GM12878 (cell line): Measurements from ENCODE around the gene IDH3G. TPM values are rescaled to one million over a fixed set of nuclear protein-coding genes. Genes with fewer than 3 reads are reported as not detected.

ENCODE experiments used
- ATAC-seq: fragments of 200-7000 bp; cut with Tn5 transposase; 3 replicates; pipeline ENCODE4 v1.9.1; 2020; ENCODE audit warnings: mild to moderate bottlenecking, moderate library complexity
- BruUV-seq: library from RNA; stranded (reverse); fragments of 400-500 nt; replicated peaks from 2 replicates; lab custom pipeline; 2021; lab: Mats Ljungman, UMichigan
- CTCF ChIA-PET: fragments of 300-600 bp; sonication (Branson Sonifier 250); formaldehyde crosslinking; extraction: SDS; loops from one replicate; lab custom pipeline; 2021; ENCODE audit warnings: inconsistent platforms; lab: Yijun Ruan, JAX
- POLR2A ChIA-PET: fragments of 350-600 bp; formaldehyde crosslinking; extraction: SDS; loops from one replicate; lab custom pipeline; 2021; ENCODE audit warnings: inconsistent platforms; lab: Charles Lee
- RAD21 ChIA-PET: fragments of 300-600 bp; sonication (Branson Sonifier 250); formaldehyde crosslinking; loops from one replicate; lab custom pipeline; 2023; ENCODE audit warnings: antibody characterized with exemption; ENCODE audit not compliant: unreplicated experiment; lab: Charles Lee
- SMC1A ChIA-PET: fragments of 300-600 bp; sonication (Branson Sonifier 250); formaldehyde crosslinking; loops from one replicate; lab custom pipeline; 2023; ENCODE audit not compliant: unreplicated experiment, uncharacterized antibody; lab: Charles Lee
- DNase-seq: peaks from one replicate; pipeline ENCODE4 v3.0.0-alpha.2; 2011; ENCODE audit warnings: low read depth, low spot score
- FAIRE-seq: peaks from 3 replicates; lab custom pipeline; 2011; peaks lifted over from hg19 to GRCh38; lab: Jason Lieb, UNC
- H2AFZ ChIP-seq: 2 replicates; pipeline ENCODE4 v1.6.0; 2011; ENCODE audit warnings: low read depth, low read length, control low read depth; ENCODE audit not compliant: control insufficient read depth
- H3K27ac ChIP-seq: 2 replicates; pipeline ENCODE4 v1.5.1; 2011; ENCODE audit warnings: control low read depth; ENCODE audit not compliant: control insufficient read depth, insufficient read depth
- H3K27me3 ChIP-seq, 2 experiments: replicated peaks in 1 of 2; 2 replicates each; pipeline versions ENCODE4 v1.6.0 to v1.6.1; 2011; ENCODE audit warnings: low read length in 1 of 2; ENCODE audit not compliant: control insufficient read depth in 2 of 2, insufficient read depth in 2 of 2
- H3K36me3 ChIP-seq, 2 experiments: 2 replicates each; pipeline ENCODE4 v1.5.1; 2011; ENCODE audit warnings: low read length in 1 of 2; ENCODE audit not compliant: control insufficient read depth in 2 of 2, insufficient read depth in 2 of 2
- H3K4me1 ChIP-seq: 2 replicates; pipeline ENCODE4 v1.6.1; 2011; ENCODE audit warnings: mild to moderate bottlenecking, low read length, moderate library complexity, mixed read lengths; ENCODE audit not compliant: control insufficient read depth, insufficient read depth
- H3K4me2 ChIP-seq: 2 replicates; pipeline ENCODE4 v1.6.0; 2011; ENCODE audit warnings: control low read depth; ENCODE audit not compliant: control insufficient read depth, insufficient read depth
- H3K4me3 ChIP-seq: fragments of 200-600 bp; sonication (generic); 2 replicates; pipeline ENCODE4 v1.5.1; 2016
- H3K79me2 ChIP-seq: 2 replicates; pipeline ENCODE4 v1.6.0; 2011; ENCODE audit warnings: low read length; ENCODE audit not compliant: control insufficient read depth, insufficient read depth
- H3K9ac ChIP-seq: 2 replicates; pipeline ENCODE4 v1.8.0; 2011; ENCODE audit warnings: low read length, control low read depth, mixed read lengths; ENCODE audit not compliant: control insufficient read depth, insufficient read depth
- H3K9me3 ChIP-seq: replicated peaks from 3 replicates; pipeline ENCODE4 v1.5.1; 2011; ENCODE audit warnings: mild to moderate bottlenecking, low read length; ENCODE audit not compliant: control insufficient read depth, insufficient read depth
- H4K20me1 ChIP-seq: 2 replicates; pipeline ENCODE4 v1.6.0; 2011; ENCODE audit not compliant: control insufficient read depth, insufficient read depth
- E2F8 ChIP-seq: fragments of 450-650 bp; IDR thresholded peaks from 2 replicates; pipeline ENCODE4 v1.6.1; 2018; ENCODE audit warnings: mild to moderate bottlenecking, low read depth, moderate library complexity; ENCODE audit not compliant: partially characterized antibody
- ESRRA ChIP-seq: IDR thresholded peaks from 2 replicates; pipeline ENCODE4 v1.6.1; 2012; ENCODE audit warnings: mild to moderate bottlenecking, low read length, improper control_type of control experiment
- GABPA ChIP-seq: IDR thresholded peaks from 2 replicates; pipeline ENCODE4 v1.6.1; 2014; ENCODE audit warnings: antibody characterized with exemption, low read depth, mild to moderate bottlenecking, inconsistent platforms
- KAT2A ChIP-seq: conservative IDR thresholded peaks from 2 replicates; pipeline ENCODE4 v1.6.1; 2011; ENCODE audit warnings: low read depth, low read length; ENCODE audit not compliant: control insufficient read depth
- MEF2B ChIP-seq: fragments of 450-650 bp; IDR thresholded peaks from 2 replicates; pipeline ENCODE4 v1.6.1; 2018; ENCODE audit warnings: mild to moderate bottlenecking, moderate library complexity; ENCODE audit not compliant: partially characterized antibody, poor library complexity, severe bottlenecking
- NFIC ChIP-seq: IDR thresholded peaks from 2 replicates; pipeline ENCODE4 v1.6.1; 2012; ENCODE audit warnings: low read depth, mild to moderate bottlenecking, inconsistent platforms, low read length, moderate library complexity
- SREBF1 ChIP-seq: IDR thresholded peaks from 2 replicates; pipeline ENCODE4 v1.6.1; 2012; ENCODE audit warnings: mild to moderate bottlenecking, low read length
- SREBF2 ChIP-seq: IDR thresholded peaks from 2 replicates; pipeline ENCODE4 v1.6.1; 2012; ENCODE audit warnings: mild to moderate bottlenecking, low read length
- TCF3 ChIP-seq: IDR thresholded peaks from 2 replicates; pipeline ENCODE4 v1.6.1; 2012; ENCODE audit warnings: low read depth, mild to moderate bottlenecking, low read length, borderline replicate concordance; ENCODE audit not compliant: insufficient read depth
- ZNF274 ChIP-seq: IDR thresholded peaks from one replicate; pipeline ENCODE4 v1.8.0; 2011; ENCODE audit not compliant: insufficient read length, insufficient read depth
- ZNF687 ChIP-seq: fragments of 450-650 bp; IDR thresholded peaks from 2 replicates; pipeline ENCODE4 v1.6.1; 2017; ENCODE audit warnings: mild to moderate bottlenecking, moderate library complexity
- ZSCAN29 ChIP-seq: fragments of 450-650 bp; IDR thresholded peaks from 2 replicates; pipeline ENCODE4 v1.6.1; 2017; ENCODE audit warnings: mild to moderate bottlenecking, moderate library complexity
- WGBS: methylation state at CpG from one replicate; pipeline ENCODE4 v1.1.6; 2016; ENCODE audit warnings: low lambda C conversion rate; ENCODE audit not compliant: insufficient replicate concordance, insufficient coverage; ENCODE audit errors: missing lambda C conversion rate; 5-methylcytosine and 5-hydroxymethylcytosine counted together
- in situ Hi-C: fragments of 300-500 bp; cut with MboI; formaldehyde crosslinking; loops from 9 replicates; pipeline ENCODE4 v1.14.3; 2018; ENCODE audit warnings: mixed read lengths
- intact Hi-C: fragments of 100-400 bp; cut with micrococcal nuclease; formaldehyde crosslinking; loops from one replicate; pipeline ENCODE4 v1.14.2; 2022; ENCODE audit not compliant: unreplicated experiment
- polyA plus RNA-seq, 11 experiments: library from polyadenylated mRNA; depleted of rRNA in 4 of 11; unstranded in 6 of 11; stranded (reverse) in 5 of 11; fragments of >200 nt; fragmentation: Nextera tagmentation in 4 of 11; fragmentation: Illumina TruSeq in 1 of 11; extraction: Ambion mirVana in 4 of 11; extraction: Trizol in 1 of 11; gene quantifications; 1 replicate in 1 of 11; 2 replicates in 10 of 11; pipeline versions ENCODE4 v1.2.1 to v1.2.3, GENCODE V29; 2011 to 2016; ENCODE audit warnings: inconsistent platforms in 2 of 11, missing spikeins in 2 of 11, low read depth in 1 of 11
- total RNA-seq, 4 experiments: library from RNA; depleted of rRNA in 3 of 4; stranded (reverse); fragments of >200 nt in 3 of 4; fragmentation: Illumina TruSeq in 1 of 4; extraction: Trizol in 1 of 4; gene quantifications; 2 replicates each; pipeline versions ENCODE4 v1.2.1 to v1.2.3, GENCODE V29; 2013 to 2021
- TF ChIP-seq, protein P1 (sequence below): IDR thresholded peaks from 2 replicates; pipeline ENCODE4 v1.6.1; 2012; ENCODE audit warnings: low read length, inconsistent platforms

IDH3G gene
- total and polyA plus RNA-seq, 10 of the 15 experiments (the other 5 are each of a cell fraction or from before 2014, with no cell fraction given), result 26.3 to 102 (median 66.6) TPM

GRCh38 chrX:153804100-153804595 lies 10.0 kb upstream of the IDH3G start (continued):
- TF ChIP-seq ZNF687, result no peak
- TF ChIP-seq ZNF274, result no peak
- TF ChIP-seq MEF2B, result no peak

DNA sequence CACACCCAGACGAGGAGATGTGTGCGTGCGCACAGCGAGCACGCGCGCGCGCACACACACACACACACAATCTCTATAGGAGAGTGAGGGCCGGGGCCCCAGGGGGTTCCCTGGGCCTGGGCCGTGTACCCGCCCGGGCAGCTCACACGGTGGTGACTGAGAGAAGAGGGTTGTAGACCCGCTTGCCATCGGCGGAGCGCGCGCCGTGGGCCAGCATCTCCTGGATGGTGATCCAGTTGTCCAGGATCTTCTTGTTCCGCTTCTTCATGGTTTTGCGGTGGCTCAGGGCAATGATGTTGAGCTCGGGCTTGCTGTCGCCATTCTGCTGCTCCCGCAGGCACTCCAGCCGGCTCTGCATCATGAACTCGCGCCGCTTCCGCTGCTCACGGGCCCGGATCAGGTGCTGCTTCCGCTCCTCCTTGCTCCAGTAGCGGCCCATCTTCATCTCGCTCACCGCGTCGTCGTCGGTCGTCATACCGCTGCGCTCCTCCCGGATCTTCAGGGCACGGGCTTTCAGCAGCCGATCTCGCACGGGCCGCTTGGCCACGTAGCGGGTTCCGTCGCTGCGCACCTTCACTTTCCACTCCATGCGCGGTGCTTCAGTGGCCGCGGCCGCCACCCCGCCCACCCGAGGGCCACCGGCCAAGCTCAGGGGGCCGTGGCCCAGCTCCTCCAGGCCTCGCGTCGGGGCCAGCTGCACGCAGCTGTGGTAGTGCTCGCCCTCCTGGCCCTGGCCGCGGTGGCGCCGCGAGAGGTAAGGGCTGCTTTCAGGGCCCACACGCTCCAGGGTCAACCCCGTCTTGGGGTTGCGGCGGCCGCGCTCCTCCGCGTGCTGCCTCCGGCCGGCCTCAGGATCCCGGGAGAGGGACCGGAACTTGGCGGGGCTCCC lies 9.3 kb upstream of the IDH3G start:
- SMC1A ChIA-PET, result no interaction called here
- no peaks in the 10 kb centered on the region; the same call in 2 of the 3 replicates for H3K9me3 ChIP-seq
- H4K20me1 ChIP-seq, result no peaks in the 10 kb centered on the region
- H2AFZ ChIP-seq, result no peak overlapping the region
- no peak for DNase-seq
- no peak overlapping the region for H3K4me3 ChIP-seq
- no peak for ATAC-seq
- no peaks in the 10 kb centered on the region for H3K4me1 ChIP-seq
- RAD21 ChIA-PET, result no interaction called here
- BruUV-seq, result no TSS peak
- in situ Hi-C loops, result loop anchor here (25.0 kb wide), 1 partner anchor 616 kb away; the partner anchor contains the start of gene MAGEA1
- H3K27me3 ChIP-seq, result no peaks in the 10 kb centered on the region; a peak in 1 of 4 replicates
- no peak for TF ChIP-seq KAT2A
- TF ChIP-seq TCF3, result no peak
- TF ChIP-seq, protein P1, sequence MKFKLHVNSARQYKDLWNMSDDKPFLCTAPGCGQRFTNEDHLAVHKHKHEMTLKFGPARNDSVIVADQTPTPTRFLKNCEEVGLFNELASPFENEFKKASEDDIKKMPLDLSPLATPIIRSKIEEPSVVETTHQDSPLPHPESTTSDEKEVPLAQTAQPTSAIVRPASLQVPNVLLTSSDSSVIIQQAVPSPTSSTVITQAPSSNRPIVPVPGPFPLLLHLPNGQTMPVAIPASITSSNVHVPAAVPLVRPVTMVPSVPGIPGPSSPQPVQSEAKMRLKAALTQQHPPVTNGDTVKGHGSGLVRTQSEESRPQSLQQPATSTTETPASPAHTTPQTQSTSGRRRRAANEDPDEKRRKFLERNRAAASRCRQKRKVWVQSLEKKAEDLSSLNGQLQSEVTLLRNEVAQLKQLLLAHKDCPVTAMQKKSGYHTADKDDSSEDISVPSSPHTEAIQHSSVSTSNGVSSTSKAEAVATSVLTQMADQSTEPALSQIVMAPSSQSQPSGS, result no peak
- no peak for TF ChIP-seq GABPA
- no peak for TF ChIP-seq ESRRA
- TF ChIP-seq ZSCAN29, result no peak
- TF ChIP-seq E2F8, result no peak
- no peak for TF ChIP-seq NFIC
- no peak for TF ChIP-seq SREBF2
- no peak for TF ChIP-seq SREBF1
- intact Hi-C loops, result no loop called here
- POLR2A ChIA-PET, result no interaction called here
- no peak overlapping the region for H3K9ac ChIP-seq
- no peaks in the 10 kb centered on the region for H3K79me2 ChIP-seq
- no peak overlapping the region for H3K27ac ChIP-seq
- H3K36me3 ChIP-seq, result peaks cover 0 to 1% of the 10 kb centered on the region in 2 experiments; a peak in 1 of 4 replicates
- CTCF ChIA-PET, result no interaction called here
- FAIRE-seq, result no peak
- 91% methylated on average over 81 of the region's 87 CpGs for WGBS
- no peak overlapping the region for H3K4me2 ChIP-seq
